Activated naive CD4-positive, alpha-beta T cell treated with anti-CD3 and anti-CD28 coated beads, Interleukin-2, amount 10 ng/mL, durations not matched to agents 7 days and 5 days (primary cell): Measurements from ENCODE around the gene C4orf33.

Experiments
- CTCF ChIA-PET: fragments of 350-600 bp; sonication (Branson Sonifier 250); formaldehyde crosslinking; loops from one replicate; lab custom pipeline; 2021; ENCODE audit warnings: antibody characterized with exemption; lab: Charles Lee
- DNase-seq: peaks from one replicate; pipeline ENCODE4 v3.0.0-alpha.2; 2020
- H3K27ac Mint-ChIP-seq: one replicate; pipeline ENCODE4 v1.8.0; 2021; ENCODE audit warnings: mild to moderate bottlenecking, moderate library complexity, mixed read lengths
- H3K27me3 Mint-ChIP-seq: one replicate; pipeline ENCODE4 v1.8.0; 2021; ENCODE audit warnings: mild to moderate bottlenecking, mixed read lengths
- H3K36me3 Mint-ChIP-seq: one replicate; pipeline ENCODE4 v1.8.0; 2021; ENCODE audit warnings: mixed read lengths
- H3K4me1 Mint-ChIP-seq: one replicate; pipeline ENCODE4 v1.8.0; 2021; ENCODE audit warnings: mixed read lengths
- H3K4me3 Mint-ChIP-seq: one replicate; pipeline ENCODE4 v1.8.0; 2021; ENCODE audit warnings: mild to moderate bottlenecking, moderate library complexity, mixed read lengths
- H3K9me3 Mint-ChIP-seq: one replicate; pipeline ENCODE4 v1.8.0; 2021; ENCODE audit warnings: mixed read lengths

The C4orf33 gene

GRCh38 chr4:129144755-129145206 is 48.8 kb downstream of the C4orf33 start:
- CTCF ChIA-PET: no interaction called here
- H3K36me3 Mint-ChIP-seq: no peaks in the 10 kb centered on the region
- H3K9me3 Mint-ChIP-seq: no peaks in the 10 kb centered on the region
- no peak overlapping the region for H3K27ac Mint-ChIP-seq
- H3K27me3 Mint-ChIP-seq: no peaks in the 10 kb centered on the region
- no peak overlapping the region for H3K4me3 Mint-ChIP-seq
- DNase-seq: no peak
- H3K4me1 Mint-ChIP-seq: no peaks in the 10 kb centered on the region

GRCh38 chr4:129145222-129145730 is 49.3 kb downstream of the C4orf33 start:
- CTCF ChIA-PET: no interaction called here
- Mint-ChIP-seq H3K4me1 (no peaks in the 10 kb centered on the region), H3K9me3 (no peaks in the 10 kb centered on the region), H3K27me3 (no peaks in the 10 kb centered on the region), H3K4me3 (no peak overlapping the region), H3K27ac (no peak overlapping the region), H3K36me3 (no peaks in the 10 kb centered on the region)
- DNase-seq: no peak

GRCh38 chr4:129146639-129147038 is 50.7 kb downstream of the C4orf33 start:
- Mint-ChIP-seq H3K27ac (no peak overlapping the region), H3K27me3 (no peaks in the 10 kb centered on the region), H3K4me1 (no peaks in the 10 kb centered on the region), H3K9me3 (no peaks in the 10 kb centered on the region), H3K36me3 (no peaks in the 10 kb centered on the region), H3K4me3 (no peak overlapping the region)
- CTCF ChIA-PET: no interaction called here
- DNase-seq: no peak

- Mint-ChIP-seq H3K27me3 (no peaks in the 10 kb centered on the region), H3K4me3 (no peak overlapping the region), H3K27ac (no peak overlapping the region), H3K4me1 (no peaks in the 10 kb centered on the region), H3K9me3 (no peaks in the 10 kb centered on the region), H3K36me3 (no peaks in the 10 kb centered on the region)
- CTCF ChIA-PET: no interaction called here
- no peak for DNase-seq
Observed at GRCh38 chr4:129148892-129149291, 52.9 kb downstream of the C4orf33 start.

- CTCF ChIA-PET: no interaction called here
- Mint-ChIP-seq H3K27me3 (peaks cover 5% of the 10 kb centered on the region), H3K4me3 (no peak overlapping the region), H3K4me1 (no peaks in the 10 kb centered on the region), H3K36me3 (no peaks in the 10 kb centered on the region), H3K27ac (no peak overlapping the region), H3K9me3 (no peaks in the 10 kb centered on the region)
- no peak for DNase-seq
Observed at GRCh38 chr4:129149906-129150305, 54.0 kb downstream of the C4orf33 start.

- Mint-ChIP-seq H3K27ac (no peak overlapping the region), H3K9me3 (no peaks in the 10 kb centered on the region), H3K4me1 (no peaks in the 10 kb centered on the region), H3K4me3 (no peak overlapping the region), H3K27me3 (peaks cover 5% of the 10 kb centered on the region), H3K36me3 (no peaks in the 10 kb centered on the region)
- no peak for DNase-seq
- CTCF ChIA-PET: no interaction called here
Observed at GRCh38 chr4:129152350-129152749, 56.4 kb downstream of the C4orf33 start.

- Mint-ChIP-seq H3K27me3 (peaks cover 5% of the 10 kb centered on the region), H3K9me3 (no peaks in the 10 kb centered on the region), H3K27ac (no peak overlapping the region), H3K4me3 (no peak overlapping the region), H3K36me3 (no peaks in the 10 kb centered on the region), H3K4me1 (no peaks in the 10 kb centered on the region)
- CTCF ChIA-PET: no interaction called here
- DNase-seq: no peak
Observed at GRCh38 chr4:129153700-129154099, 57.7 kb downstream of the C4orf33 start.

GRCh38 chr4:129162450-129162849 is 66.5 kb downstream of the C4orf33 start:
- CTCF ChIA-PET: no interaction called here
- H3K36me3 Mint-ChIP-seq: no peaks in the 10 kb centered on the region

GRCh38 chr4:129163427-129163826 is 67.5 kb downstream of the C4orf33 start:
- Mint-ChIP-seq H3K9me3 (no peaks in the 10 kb centered on the region), H3K36me3 (no peaks in the 10 kb centered on the region), H3K4me3 (no peak overlapping the region), H3K4me1 (no peaks in the 10 kb centered on the region), H3K27ac (no peak overlapping the region), H3K27me3 (peaks cover 10% of the 10 kb centered on the region)
- no peak for DNase-seq
- CTCF ChIA-PET: no interaction called here

More at GRCh38 chr4:129162450-129162849, 66.5 kb downstream of the C4orf33 start:
- no peaks in the 10 kb centered on the region for H3K9me3 Mint-ChIP-seq
- H3K4me3 Mint-ChIP-seq: no peak overlapping the region
- no peak overlapping the region for H3K27ac Mint-ChIP-seq
- H3K4me1 Mint-ChIP-seq: no peaks in the 10 kb centered on the region
- DNase-seq: no peak
- H3K27me3 Mint-ChIP-seq: peaks cover 3% of the 10 kb centered on the region

GRCh38 chr4:129164243-129164642 is 68.3 kb downstream of the C4orf33 start:
- no peak for DNase-seq
- H3K4me1 Mint-ChIP-seq: no peaks in the 10 kb centered on the region
- CTCF ChIA-PET: no interaction called here
- H3K27ac Mint-ChIP-seq: no peak overlapping the region
- no peaks in the 10 kb centered on the region for H3K9me3 Mint-ChIP-seq
- H3K4me3 Mint-ChIP-seq: no peak overlapping the region
- H3K27me3 Mint-ChIP-seq: peaks cover 10% of the 10 kb centered on the region
- no peaks in the 10 kb centered on the region for H3K36me3 Mint-ChIP-seq
